ENCODE data around the gene PXDN. TPM values are rescaled to one million over a fixed set of nuclear protein-coding genes. Genes with fewer than 3 reads are reported as not detected.
"Not testable (repeated sequence)": the region's sequence is repeated elsewhere in the genome, so short reads cannot be mapped to it uniquely, and the experiment has no call there.

Gene PXDN
- total RNA-seq, 2 donors from 2014 or later: not detected

DNA sequence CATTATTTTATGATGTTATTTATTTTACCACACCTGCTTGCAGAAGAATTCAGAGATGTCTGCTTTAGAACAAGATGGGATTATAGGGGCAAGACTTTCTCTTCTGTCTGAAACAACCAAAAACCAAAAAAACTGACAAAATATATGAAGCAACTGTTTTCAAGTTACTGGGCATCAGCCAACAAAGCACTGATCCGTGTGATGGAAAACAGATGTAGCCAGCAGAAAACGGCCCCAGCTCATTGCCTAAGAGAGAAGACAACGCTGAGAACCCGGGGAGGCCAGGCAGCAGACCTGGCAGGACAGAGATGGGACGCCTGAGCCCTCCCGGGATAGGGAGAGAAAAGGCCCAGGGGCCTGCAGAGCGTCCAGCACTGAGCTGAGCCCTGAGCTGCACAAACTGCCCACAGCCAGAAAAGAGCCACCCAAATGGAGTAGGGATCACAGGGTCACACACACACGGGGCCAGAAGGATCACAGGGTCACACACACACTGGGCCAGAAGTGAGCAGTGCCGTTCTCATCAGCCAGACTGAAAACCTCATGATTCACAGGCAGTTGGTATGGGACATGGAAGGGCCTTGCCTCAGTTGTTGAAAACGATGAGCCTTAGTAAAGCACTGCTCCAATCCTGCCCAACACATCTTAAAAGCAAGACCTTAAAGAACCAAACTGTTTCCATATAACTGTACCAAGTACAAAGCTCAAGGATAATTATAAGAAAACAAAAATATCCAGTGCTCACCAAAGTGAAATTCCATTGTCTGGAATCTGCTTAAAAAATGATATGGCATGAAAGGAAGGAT is 12.1 kb downstream of the PXDN start:
- Mint-ChIP-seq H3K27me3 (peaks cover 7% of the 10 kb centered on the region), H3K9me3 (no peaks in the 10 kb centered on the region), H3K4me1 (no peaks in the 10 kb centered on the region), H3K4me3 (no peak overlapping the region), H3K27ac (no peak overlapping the region), H3K36me3 (ENCODE audit: low read depth) (no peaks in the 10 kb centered on the region)
- ATAC-seq (replicated peaks): no peak

- no peaks in the 10 kb centered on the region for H3K9me3 Mint-ChIP-seq
- H3K27me3 Mint-ChIP-seq: peaks cover 7% of the 10 kb centered on the region
Observed at GRCh38 chr2:1731447-1731962, 12.8 kb downstream of the PXDN start.

GRCh38 chr2:1730015-1730927 is 14.0 kb downstream of the PXDN start:
- H3K9me3 Mint-ChIP-seq: no peaks in the 10 kb centered on the region

More at GRCh38 chr2:1731447-1731962, 12.8 kb downstream of the PXDN start:
- Mint-ChIP-seq H3K4me1 (no peaks in the 10 kb centered on the region), H3K4me3 (no peak overlapping the region), H3K36me3 (ENCODE audit: low read depth) (no peaks in the 10 kb centered on the region), H3K27ac (no peak overlapping the region)
- no peak for ATAC-seq (replicated peaks)

GRCh38 chr2:1729242-1729641 is 15.1 kb downstream of the PXDN start:
- no peaks in the 10 kb centered on the region for H3K4me1 Mint-ChIP-seq
- no peak overlapping the region for H3K4me3 Mint-ChIP-seq
- ATAC-seq (replicated peaks): no peak
- peaks cover 7% of the 10 kb centered on the region for H3K27me3 Mint-ChIP-seq
- no peak overlapping the region for H3K27ac Mint-ChIP-seq
- no peaks in the 10 kb centered on the region for H3K9me3 Mint-ChIP-seq
- no peaks in the 10 kb centered on the region for H3K36me3 Mint-ChIP-seq (ENCODE audit: low read depth)

More at GRCh38 chr2:1730015-1730927, 14.0 kb downstream of the PXDN start:
- Mint-ChIP-seq H3K4me3 (no peak overlapping the region), H3K27me3 (peaks cover 7% of the 10 kb centered on the region), H3K36me3 (ENCODE audit: low read depth) (no peaks in the 10 kb centered on the region), H3K4me1 (no peaks in the 10 kb centered on the region), H3K27ac (no peak overlapping the region)
- ATAC-seq (replicated peaks): no peak

DNA sequence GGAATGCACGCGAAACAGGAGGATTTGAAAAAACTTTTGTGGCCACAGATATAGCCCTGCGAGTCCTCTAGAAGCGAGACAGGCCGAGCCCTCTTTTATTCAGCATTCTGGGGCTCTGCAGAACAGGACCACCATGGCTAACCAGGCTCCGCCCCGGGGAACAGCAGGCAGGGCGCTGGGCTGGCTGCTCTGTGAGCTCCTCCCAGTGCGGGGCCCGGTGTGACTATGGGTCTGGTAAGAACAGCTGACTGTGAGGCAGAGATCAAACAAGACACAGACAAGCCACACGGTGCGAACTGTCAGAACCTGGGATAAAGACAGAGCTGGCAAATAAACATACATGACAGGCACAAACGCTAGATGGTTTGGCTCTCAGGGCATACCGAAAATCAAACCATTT is 15.5 kb downstream of the PXDN start:
- H3K9me3 Mint-ChIP-seq: no peaks in the 10 kb centered on the region
- no peaks in the 10 kb centered on the region for H3K36me3 Mint-ChIP-seq (ENCODE audit: low read depth)
- no peak overlapping the region for H3K4me3 Mint-ChIP-seq
- no peaks in the 10 kb centered on the region for H3K4me1 Mint-ChIP-seq
- H3K27me3 Mint-ChIP-seq: peaks cover 7% of the 10 kb centered on the region
- H3K27ac Mint-ChIP-seq: no peak overlapping the region
- no peak for ATAC-seq (replicated peaks)

DNA sequence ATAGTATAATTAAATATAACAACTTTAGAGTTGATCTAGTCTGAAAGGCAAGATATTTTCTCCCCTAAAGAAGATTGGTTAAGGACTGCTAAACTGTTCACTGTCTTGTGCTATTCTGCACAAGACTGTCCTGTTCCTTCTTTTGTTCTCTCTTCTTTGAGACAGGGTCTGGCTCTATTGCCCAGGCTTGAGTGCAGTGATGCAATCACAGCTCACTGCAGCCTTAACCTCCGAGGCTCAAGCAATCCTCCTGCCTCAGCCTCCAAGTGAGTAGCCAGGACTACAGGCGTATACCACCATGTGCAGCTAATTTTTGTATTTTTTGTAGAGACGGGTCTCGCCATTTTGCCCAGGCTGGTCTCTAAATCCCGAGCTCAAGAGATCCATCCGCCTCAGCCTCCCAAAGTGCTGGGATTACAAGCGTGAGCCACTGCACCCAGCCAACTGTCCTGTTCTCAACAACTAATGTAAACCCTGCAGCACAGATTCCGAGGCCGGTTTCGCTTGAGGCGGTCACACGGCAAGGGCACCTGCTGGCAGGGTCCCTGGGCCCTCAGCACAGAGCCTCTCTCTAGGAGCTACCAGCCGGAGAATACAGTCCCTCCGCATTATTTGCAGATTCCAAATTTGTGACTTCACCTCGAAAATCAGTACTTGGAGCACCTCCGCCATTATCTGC is 16.4 kb downstream of the PXDN start:
- no peak for ATAC-seq (replicated peaks)
- Mint-ChIP-seq H3K27ac (no peak overlapping the region), H3K36me3 (ENCODE audit: low read depth) (no peaks in the 10 kb centered on the region), H3K4me3 (no peak overlapping the region), H3K9me3 (no peaks in the 10 kb centered on the region), H3K4me1 (no peaks in the 10 kb centered on the region), H3K27me3 (peaks cover 7% of the 10 kb centered on the region)

GRCh38 chr2:1727101-1727771 is 17.1 kb downstream of the PXDN start:
- Mint-ChIP-seq H3K27ac (no peak overlapping the region), H3K27me3 (peaks cover 4% of the 10 kb centered on the region), H3K4me1 (no peaks in the 10 kb centered on the region), H3K4me3 (no peak overlapping the region), H3K36me3 (ENCODE audit: low read depth) (no peaks in the 10 kb centered on the region), H3K9me3 (no peaks in the 10 kb centered on the region)
- ATAC-seq (replicated peaks): no peak

DNA sequence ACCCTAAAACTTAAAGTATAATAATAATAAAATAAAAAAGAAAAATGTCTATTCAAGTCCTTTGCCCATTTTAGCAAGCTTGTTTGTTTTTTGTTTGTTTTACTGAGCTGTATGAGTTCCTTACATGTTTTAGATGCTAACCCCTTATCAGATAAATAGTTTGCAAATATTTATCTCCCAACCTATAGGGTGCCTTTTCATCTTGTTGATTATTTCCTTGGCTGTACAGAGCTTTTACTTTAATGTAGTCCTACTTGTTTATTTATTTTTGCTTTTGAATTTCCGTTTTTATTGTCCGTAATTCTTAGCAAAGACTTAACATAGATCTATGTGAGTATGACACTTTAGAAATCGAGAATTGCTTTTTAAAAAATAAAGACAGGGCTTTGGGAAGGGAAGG is 17.8 kb downstream of the PXDN start:
- Mint-ChIP-seq H3K4me3 (no peak overlapping the region), H3K36me3 (ENCODE audit: low read depth) (no peaks in the 10 kb centered on the region), H3K27me3 (peaks cover 4% of the 10 kb centered on the region), H3K9me3 (no peaks in the 10 kb centered on the region), H3K4me1 (no peaks in the 10 kb centered on the region), H3K27ac (no peak overlapping the region)
- ATAC-seq (replicated peaks): no peak

DNA sequence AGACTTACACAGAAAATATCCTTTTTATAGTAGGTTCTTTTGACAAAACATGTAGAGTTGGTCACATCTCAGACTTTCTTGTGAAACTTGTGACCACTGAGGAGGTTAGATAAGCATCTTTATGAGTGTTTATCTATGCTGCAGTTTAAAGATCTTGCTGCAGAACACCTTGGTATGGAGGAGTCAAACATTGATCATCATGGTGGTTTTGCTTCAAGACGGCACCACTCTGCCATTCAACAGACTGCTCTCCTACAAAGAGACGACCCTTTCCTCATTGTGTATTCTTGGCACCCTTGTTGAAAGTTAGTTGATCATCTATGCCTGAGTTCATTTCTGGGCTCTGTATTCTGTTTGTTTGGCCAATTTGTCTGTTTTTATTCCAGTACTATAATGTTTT is 20.0 kb downstream of the PXDN start:
- not testable (repeated sequence) for H3K27me3 Mint-ChIP-seq; H3K4me1 Mint-ChIP-seq; H3K4me3 Mint-ChIP-seq; ATAC-seq (replicated peaks); H3K36me3 Mint-ChIP-seq (ENCODE audit: low read depth); H3K9me3 Mint-ChIP-seq; H3K27ac Mint-ChIP-seq

GRCh38 chr2:1723397-1724042 is 20.8 kb downstream of the PXDN start:
- H3K4me3 Mint-ChIP-seq: no peak overlapping the region
- H3K27ac Mint-ChIP-seq: no peak overlapping the region
- no peaks in the 10 kb centered on the region for H3K36me3 Mint-ChIP-seq (ENCODE audit: low read depth)

DNA sequence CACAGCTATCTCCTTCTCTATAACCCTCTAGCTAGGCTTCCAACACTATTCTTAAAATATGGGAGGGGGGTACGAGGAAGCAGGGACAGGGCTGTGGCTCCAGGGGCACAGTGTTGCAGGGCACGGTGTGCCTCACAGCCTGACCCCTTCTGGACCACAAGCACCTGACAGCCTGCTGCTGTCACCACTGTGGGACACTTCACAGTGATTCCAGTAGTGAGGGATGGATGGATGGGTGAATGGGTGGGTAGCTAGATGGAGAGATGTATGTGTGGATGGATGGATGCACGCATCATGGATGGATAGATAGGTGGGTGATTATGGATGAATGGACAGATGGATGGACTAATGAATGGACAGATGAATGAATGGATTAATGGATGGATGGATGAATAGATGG is 21.6 kb downstream of the PXDN start:
- ATAC-seq (replicated peaks): no peak

More at GRCh38 chr2:1723397-1724042, 20.8 kb downstream of the PXDN start:
- no peak for ATAC-seq (replicated peaks)
- peaks cover 4% of the 10 kb centered on the region for H3K27me3 Mint-ChIP-seq
- no peaks in the 10 kb centered on the region for H3K9me3 Mint-ChIP-seq
- H3K4me1 Mint-ChIP-seq: no peaks in the 10 kb centered on the region

DNA sequence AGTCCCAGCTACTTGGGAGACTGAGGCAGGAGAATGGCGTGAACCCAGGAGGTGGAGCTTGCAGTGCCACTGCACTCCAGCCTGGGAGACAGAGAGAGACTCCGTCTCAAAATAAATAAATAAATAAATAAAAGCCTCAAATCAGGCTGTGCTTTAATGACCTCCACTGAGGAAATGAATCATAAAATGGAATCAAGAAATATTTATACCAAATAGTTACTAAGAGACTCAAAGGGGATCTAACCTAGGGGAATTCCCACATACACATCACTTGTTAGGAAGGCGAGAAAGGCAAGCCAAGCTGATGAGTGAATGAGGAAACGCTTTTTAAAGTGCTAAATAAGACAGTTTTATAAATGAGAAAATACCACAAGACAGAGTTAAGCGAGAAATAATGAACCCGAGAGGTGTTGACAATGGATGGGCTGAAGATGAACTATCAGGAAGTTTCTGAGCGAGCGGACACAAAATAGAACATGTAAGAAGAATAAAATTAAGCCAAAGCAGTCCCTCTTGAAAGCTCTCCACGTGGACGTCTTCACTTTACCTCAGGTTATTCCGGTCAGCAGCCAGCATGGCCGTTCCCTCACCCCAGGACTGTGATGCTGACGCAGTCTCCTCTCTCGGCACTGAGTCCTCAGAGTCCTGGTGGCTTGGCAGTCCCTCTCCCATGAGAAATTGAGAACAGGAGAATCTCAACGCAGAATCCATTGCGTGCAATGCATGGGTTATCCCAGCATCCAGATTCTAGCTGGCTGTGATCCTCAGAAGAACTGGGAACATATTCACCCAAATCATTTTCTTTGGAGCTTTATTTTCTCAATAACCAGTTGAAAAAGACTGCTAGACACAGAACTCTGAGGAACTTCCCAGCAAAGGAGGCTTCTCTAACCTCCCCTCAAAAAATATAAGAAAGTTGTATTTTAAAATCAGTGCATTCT is 22.3 kb downstream of the PXDN start:
- Mint-ChIP-seq H3K27ac (no peak overlapping the region), H3K4me1 (no peaks in the 10 kb centered on the region), H3K4me3 (no peak overlapping the region), H3K27me3 (peaks cover 9% of the 10 kb centered on the region), H3K36me3 (ENCODE audit: low read depth) (no peaks in the 10 kb centered on the region), H3K9me3 (peaks cover 9% of the 10 kb centered on the region)
- ATAC-seq (replicated peaks): no peak

More for the DNA sequence above, 21.6 kb downstream of the PXDN start:
- H3K36me3 Mint-ChIP-seq (ENCODE audit: low read depth): no peaks in the 10 kb centered on the region
- no peaks in the 10 kb centered on the region for H3K4me1 Mint-ChIP-seq
- no peak overlapping the region for H3K27ac Mint-ChIP-seq
- H3K9me3 Mint-ChIP-seq: peaks cover 8% of the 10 kb centered on the region
- no peak overlapping the region for H3K4me3 Mint-ChIP-seq
- H3K27me3 Mint-ChIP-seq: peaks cover 9% of the 10 kb centered on the region
